Activated CD8-positive, alpha-beta memory T cell treated with anti-CD3 and anti-CD28 coated beads, Interleukin-2, amount 50 U/mL, for 1 hour (primary cell): ENCODE data around the gene ZBTB26.

Source experiments
- DNase-seq: peaks from one replicate; pipeline ENCODE4 v3.0.0-alpha.2; 2020; ENCODE audit errors: extremely low read depth

Gene ZBTB26, protein sequence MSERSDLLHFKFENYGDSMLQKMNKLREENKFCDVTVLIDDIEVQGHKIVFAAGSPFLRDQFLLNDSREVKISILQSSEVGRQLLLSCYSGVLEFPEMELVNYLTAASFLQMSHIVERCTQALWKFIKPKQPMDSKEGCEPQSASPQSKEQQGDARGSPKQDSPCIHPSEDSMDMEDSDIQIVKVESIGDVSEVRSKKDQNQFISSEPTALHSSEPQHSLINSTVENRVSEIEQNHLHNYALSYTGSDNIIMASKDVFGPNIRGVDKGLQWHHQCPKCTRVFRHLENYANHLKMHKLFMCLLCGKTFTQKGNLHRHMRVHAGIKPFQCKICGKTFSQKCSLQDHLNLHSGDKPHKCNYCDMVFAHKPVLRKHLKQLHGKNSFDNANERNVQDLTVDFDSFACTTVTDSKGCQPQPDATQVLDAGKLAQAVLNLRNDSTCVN

DNA sequence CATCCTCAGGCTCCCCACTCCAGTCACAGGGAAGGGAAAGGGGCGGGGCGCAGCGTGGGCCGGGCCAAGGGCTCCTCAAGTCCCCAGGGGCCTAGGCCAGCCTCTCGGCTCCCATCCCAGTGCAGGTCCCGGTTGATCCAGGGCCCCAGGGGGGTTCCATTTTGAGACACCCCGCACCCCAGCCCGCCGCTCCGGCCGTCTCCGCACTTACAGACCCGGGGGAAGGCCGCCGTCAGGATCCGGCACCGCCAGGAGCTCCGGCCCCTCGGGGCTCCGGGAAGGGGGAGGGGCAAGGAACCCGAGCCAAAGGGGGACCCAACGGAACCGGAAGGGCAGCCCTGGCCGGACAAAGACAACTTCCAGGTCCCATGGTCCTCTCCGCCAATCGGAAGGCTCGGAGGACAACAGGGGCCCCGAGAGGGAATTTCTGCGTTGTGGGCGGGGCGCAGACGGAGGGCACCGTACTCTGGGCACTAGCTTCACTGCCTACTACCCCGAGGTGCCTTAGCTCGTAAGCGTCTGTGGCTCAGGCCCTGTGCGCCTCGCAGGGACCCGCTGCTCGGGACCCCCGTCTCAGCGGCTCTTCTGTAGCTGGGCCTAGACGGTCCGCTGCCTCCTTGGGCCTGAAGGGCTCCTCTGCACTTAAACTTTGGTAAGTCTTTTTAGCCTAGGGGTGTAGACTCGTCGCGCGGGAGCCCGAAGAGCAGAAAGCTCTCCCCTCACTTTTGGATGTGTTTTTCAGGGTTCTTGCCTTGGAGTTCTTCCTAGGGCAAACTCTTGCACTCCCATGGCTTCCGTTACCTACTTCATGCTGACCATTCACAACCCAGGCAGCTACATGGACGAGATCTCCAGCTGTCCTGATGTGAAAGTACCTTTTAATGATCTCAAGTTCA lies at the start of gene ZBTB26:
Gene ZBTB26 (minus strand): TSS at position 287 of the 896 bp plus-strand sequence. CDS start 11,578 bp downstream, outside the sequence.
- peak; percentile 79 for DNase-seq

- DNase-seq = no peak
Observed at GRCh38 chr9:122978601-122979000, 47.3 kb upstream of the ZBTB26 start.

GRCh38 chr9:122975196-122975595 lies 43.9 kb upstream of the ZBTB26 start:
- DNase-seq = no peak

DNA sequence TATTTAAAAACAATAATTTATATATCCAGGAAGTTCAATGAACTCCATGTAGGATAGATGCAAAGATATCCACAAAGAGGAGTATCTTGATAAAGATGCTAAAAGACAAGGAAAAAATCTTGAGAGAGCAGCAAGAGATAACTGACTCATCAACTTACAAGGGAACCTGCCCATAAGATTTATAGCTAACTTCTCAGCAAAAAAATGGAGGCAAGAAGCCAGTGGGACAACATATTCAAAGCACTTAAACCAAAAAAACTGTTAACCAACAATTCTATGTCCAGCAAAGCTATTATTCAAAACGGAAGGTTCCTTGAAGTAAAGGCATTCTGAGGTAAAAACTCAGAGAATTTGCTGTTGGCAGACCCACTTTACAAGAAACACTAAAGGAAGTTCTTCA lies 29.8 kb upstream of the ZBTB26 start:
- no peak for DNase-seq

DNA sequence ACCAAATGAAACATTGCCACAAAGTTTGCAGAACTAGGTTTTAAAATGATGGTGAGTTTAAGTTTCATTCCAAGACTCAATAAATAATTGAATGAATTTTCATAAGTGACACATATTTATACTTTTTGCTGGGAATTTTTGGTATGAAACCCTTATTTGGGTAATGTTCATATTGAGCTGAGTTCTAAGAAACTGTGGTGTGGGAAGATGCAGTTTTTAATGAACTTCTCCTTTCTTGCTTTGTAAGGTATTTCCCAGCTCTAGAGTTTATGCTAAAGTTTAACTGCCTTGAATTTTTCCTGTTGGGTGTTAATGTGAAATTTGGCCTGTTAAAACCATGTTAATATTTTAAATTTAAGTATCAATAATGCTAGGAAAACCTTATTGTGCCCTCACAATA lies 24.6 kb upstream of the ZBTB26 start:
- no peak for DNase-seq

- no peak for DNase-seq
Observed at GRCh38 chr9:122954253-122954691, 23.0 kb upstream of the ZBTB26 start.

GRCh38 chr9:122951056-122951455 lies 19.7 kb upstream of the ZBTB26 start:
- no peak for DNase-seq

GRCh38 chr9:122950263-122950662 lies 19.0 kb upstream of the ZBTB26 start:
- no peak for DNase-seq

DNA sequence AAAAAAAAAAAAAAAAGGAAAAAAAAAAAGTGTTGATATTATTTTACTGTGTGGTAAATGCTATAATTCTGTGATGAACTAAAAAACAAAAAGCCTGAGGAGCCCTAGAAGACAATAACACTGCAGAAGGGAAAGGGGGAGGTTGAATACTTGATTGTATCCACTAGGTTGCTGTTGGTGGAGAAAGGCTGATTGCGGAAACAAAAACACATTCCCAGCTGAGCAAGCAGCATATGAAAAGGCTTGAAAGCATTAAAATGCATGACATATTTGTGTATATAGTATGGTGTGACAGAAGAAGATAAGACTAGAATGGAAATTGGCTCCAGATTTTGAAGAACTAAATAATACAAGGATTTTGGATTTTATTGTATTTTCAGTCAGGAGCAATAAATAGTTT lies 18.4 kb upstream of the ZBTB26 start:
- no peak for DNase-seq

GRCh38 chr9:122948313-122948712 lies 17.0 kb upstream of the ZBTB26 start:
- DNase-seq = no peak

DNA sequence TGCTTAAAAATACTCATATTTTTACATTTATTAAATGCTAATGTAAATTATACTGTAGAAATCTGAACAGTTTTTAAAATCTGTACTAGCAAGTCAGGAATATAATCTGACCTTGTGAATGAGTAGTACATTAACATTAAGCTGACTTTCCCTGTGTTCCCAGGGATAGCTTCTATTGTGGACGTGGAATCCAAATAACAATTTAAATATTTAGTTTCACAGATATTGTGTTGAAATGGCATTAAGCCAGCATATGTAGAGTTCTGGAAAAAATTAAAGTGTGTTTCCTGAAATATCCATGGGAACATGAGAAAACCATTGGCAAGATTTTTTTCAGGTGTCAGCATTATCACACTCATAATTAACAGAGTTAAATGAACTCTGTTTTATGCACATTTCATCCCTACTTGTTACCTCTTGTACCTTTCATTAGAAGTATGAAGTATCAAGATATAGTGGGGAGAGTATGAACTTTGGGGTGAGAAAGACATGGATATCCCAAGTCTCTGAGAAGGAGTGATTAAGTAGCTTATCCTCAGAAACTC lies 15.2 kb upstream of the ZBTB26 start:
- no peak for DNase-seq

DNA sequence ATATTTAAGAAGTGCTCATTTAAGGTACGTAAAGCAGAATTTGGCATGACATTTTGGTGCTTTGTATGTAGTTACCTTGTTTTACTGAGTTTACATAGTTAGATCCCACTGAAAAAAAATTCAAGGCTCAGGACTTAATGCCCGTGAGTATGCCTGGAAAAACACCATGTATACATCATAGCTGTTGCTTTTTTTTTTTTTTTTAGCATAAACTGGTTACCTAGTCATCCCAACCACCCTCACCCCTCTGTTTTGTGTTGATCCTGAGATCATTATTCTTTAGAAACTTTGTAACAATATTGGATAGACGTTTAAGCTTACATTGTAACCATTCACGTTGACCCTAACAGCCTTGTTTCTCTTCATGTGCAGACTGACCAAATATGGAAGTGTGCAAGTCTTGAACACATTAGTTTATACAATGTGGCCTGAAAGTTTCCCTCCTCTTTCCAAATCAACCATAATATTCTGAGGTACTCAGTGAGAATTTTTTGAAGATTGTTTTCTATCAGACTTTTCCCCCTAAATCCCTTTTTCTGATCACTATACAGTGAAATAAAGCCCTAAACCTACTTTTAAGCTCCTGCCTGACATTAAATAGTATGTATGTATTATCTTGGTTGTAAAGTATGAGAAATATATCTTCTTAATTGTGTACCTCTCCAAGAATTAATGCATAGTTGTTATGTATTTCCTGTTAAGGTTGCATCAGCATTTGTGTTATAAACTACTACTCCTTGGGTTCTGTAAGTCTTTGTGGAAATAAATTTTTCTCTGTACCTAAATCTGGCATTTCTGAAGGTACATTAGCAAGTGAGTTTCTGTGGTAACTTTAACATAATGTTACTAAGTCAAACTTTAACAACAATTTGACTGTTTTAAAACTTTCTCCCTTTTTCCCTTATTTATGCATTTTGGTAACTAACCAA lies 13.9 kb upstream of the ZBTB26 start:
- no peak for DNase-seq

DNA sequence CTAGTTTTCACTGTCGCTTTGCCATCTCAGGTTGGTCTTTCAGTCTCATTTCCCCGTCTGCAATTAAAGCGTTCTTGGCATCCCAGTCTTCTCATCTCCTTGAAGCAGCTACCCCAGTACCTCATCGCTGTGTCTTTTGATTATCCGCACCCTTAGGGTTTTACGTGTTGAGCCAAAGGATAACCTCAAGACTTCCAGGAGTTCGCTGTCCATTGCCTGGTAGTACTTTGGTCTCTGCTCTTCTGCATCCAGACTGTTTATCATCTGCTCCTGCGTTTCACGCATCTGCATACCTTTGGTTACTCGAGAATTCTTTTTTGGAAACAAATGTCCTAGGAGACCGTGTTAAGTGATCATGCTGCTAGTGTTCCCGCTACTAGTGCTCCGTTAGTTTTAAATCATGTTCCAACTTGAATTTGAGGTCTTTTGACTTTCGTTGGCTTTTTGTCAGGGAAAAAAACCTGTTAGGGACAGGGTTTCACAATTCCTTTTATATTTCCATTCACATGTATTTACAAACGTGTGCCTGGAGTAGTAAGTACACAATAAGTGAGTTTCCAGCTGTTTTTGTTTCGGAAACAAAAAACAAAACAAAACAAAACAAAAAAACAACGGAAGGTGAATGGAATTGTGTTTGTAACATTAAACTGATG lies 10.4 kb upstream of the ZBTB26 start:
- DNase-seq = no peak

DNA sequence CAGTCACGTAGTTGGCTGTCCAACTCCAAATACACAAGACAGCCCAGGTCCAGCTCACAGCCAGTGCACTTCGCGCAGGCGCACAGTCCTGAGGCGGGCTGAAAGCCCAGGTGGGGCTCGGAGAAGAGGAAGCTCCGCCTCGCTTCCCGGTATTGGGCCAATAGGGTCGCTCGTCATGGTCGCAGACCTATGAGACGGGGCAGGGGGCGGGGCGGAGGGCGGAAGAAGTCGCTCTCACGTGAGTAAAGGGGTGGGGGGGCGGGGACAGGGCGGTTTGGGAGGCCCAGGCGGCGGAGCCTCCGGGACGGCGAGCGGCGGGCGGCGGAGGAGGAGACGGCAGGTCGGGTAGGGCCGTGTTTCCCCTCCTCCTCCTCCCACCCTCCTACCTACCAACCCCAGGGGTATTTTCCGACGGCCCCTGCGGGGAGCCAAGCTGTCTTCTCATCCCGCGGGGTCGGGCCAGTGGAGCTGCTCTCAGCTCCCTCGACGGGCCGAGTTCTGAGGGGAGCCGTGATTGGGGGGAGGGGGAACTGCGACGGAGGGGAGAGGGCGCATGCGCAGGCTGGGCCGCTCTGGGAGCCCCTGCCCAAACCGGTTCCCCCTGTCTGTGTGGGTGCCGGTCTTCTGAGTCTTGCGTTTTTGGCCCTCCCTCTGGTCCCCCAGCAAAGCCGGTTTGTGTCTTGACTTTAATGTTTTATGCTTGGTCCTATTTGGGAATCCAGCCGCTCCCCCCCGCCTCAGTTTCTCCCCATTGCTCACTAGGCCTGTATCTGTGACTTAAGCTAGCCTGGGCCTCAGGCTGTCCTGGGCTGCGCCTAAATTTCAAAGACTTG lies 9.7 kb upstream of the ZBTB26 start, which contains the start of gene RABGAP1:
Gene RABGAP1 (plus strand): TSS at position 272 of the 833 bp plus-strand sequence. CDS start 16,040 bp downstream, outside the sequence.
- DNase-seq = peak; percentile 99

- no peak for DNase-seq
Observed at GRCh38 chr9:122940454-122940748, 9.1 kb upstream of the ZBTB26 start.

DNA sequence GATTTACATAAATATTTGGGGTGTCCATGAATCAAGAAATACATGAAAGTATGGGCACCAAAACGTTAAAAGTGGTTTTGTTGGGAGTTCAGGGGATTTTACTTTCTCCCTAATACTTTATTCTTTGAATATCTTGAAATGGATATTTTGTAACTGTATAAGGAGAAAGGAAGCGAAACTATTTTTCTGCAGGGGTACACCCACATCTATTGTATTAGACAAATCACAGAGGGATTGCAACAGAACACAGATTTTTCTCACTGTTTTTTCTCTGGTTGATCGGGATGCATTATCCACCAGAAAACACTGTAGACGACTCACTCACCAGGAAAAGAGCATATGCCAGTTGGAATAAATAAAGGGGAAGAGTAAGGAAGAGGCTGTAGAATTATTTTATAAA lies 8.3 kb upstream of the ZBTB26 start:
- DNase-seq = no peak

- no peak for DNase-seq
Observed at GRCh38 chr9:122936883-122937282, 5.6 kb upstream of the ZBTB26 start.

DNA sequence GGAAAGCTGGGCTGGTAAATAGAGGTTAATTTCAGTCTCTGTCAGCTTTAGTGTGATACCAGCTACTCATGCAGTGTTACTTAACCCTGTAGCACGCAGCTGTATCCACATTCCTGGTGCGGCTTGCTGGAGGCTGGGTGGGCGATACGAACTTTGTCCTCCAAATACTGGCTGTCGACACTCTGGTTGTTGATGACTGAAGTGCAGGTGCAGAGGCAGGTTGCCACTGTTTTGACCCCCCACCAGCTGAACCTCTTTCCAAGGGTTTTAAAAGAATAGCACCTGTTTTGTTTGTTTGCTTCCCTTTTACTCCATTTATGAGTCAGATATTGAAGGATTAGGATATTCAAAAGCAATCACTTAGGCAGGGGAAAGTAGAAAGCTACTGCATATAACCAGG lies 5.2 kb upstream of the ZBTB26 start:
- DNase-seq = no peak

DNA sequence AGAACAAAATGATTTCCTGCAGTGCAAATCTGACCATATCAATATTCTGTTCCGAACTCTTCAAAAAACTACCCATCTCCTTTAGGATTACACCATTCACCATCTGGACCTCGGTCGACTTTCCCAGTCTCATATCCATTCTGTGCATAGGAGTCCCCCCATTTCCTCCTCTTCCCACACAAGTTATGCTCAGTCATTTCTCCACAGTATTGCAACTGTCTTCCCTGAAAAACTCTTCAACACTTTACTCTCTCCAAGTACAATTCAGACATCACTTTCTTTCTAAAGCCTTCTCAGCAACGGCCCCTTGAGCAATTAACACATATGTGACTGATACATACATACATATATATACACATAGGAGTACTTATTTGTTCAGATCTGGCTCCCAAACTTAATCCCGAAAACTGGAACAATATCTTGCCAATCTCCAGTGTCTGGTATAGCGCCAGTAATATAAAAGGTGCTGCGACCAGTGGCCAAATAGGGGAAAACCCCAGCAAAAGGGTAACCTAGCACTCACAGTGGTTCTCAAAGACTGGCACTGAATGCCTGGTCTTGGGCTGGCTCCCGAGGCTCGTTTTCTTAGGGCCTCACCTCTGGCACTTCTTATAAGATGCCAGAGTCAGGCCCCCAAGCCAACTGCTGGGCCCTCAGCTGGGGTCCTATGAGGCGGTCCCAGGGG lies 629 bp downstream of the ZBTB26 start:
- no peak for DNase-seq
